K562 (cell line): ENCODE data around the gene MUC5B. TPM values are rescaled to one million over a fixed set of nuclear protein-coding genes. Genes with fewer than 3 reads are reported as not detected.
"Not testable (repeated sequence)": the region's sequence is repeated elsewhere in the genome, so short reads cannot be mapped to it uniquely, and the experiment has no call there.

ENCODE experiments used
- ATAC-seq: fragments of 200-7000 bp; cut with Tn5 transposase; 3 replicates; pipeline ENCODE4 v1.9.1; 2020; ENCODE audit warnings: moderate library complexity
- BruUV-seq: library from RNA; stranded (reverse); fragments of 400-500 nt; replicated peaks from 2 replicates; lab custom pipeline; 2021; lab: Mats Ljungman, UMichigan
- CTCF ChIA-PET: fragments of 300-600 bp; formaldehyde crosslinking; extraction: SDS; loops from one replicate; lab custom pipeline; 2021; ENCODE audit warnings: low intra/inter-chr PET ratio; lab: Yijun Ruan, JAX
- POLR2A ChIA-PET: fragments of 300-600, 350-650 bp; sonication (Branson Sonifier 250); formaldehyde crosslinking; extraction: SDS; loops from one replicate; lab custom pipeline; 2021; ENCODE audit warnings: antibody characterized with exemption, inconsistent platforms; lab: Yijun Ruan, JAX
- DNase-seq, 4 experiments: peaks; one replicate each; pipeline versions ENCODE4 v3.0.0 to v3.0.0-alpha.2; 2011 to 2018; ENCODE audit warnings: low spot score in 3 of 4, mixed read lengths in 3 of 4; ENCODE audit errors: extremely low read depth in 1 of 4
- FAIRE-seq: peaks from 2 replicates; lab custom pipeline; 2011; peaks lifted over from hg19 to GRCh38; lab: Jason Lieb, UNC
- H2AFZ ChIP-seq: 2 replicates; pipeline ENCODE4 v1.6.0; 2011; ENCODE audit warnings: low read depth, low read length, control low read depth, inconsistent platforms
- H3K27ac ChIP-seq: fragments of 200-600 bp; 3 replicates; pipeline ENCODE4 v1.8.0; 2011; ENCODE audit warnings: low read depth, mild to moderate bottlenecking, control low read depth, inconsistent platforms, low read length, moderate library complexity, mixed read lengths; ENCODE audit errors: extremely low read depth
- H3K27me3 ChIP-seq, 2 experiments: fragments of 300-600 bp in 1 of 2; 2 replicates in 1 of 2; 3 replicates in 1 of 2; pipeline versions ENCODE4 v1.6.0 to v1.8.0; 2011; ENCODE audit warnings: inconsistent platforms in 2 of 2, low read length in 2 of 2, mild to moderate bottlenecking in 1 of 2, mixed read lengths in 1 of 2, moderate library complexity in 1 of 2; ENCODE audit not compliant: control insufficient read depth in 2 of 2, insufficient read depth in 2 of 2
- H3K36me3 ChIP-seq: fragments of 300-600 bp; 3 replicates; pipeline ENCODE4 v1.8.0; 2011; ENCODE audit warnings: mild to moderate bottlenecking, low read length, inconsistent platforms; ENCODE audit not compliant: control insufficient read depth, insufficient read depth
- H3K4me1 ChIP-seq, 2 experiments: fragments of 200-600 bp in 1 of 2; replicated peaks in 1 of 2; 2 replicates in 1 of 2; 3 replicates in 1 of 2; pipeline versions ENCODE4 v1.5.1 to v1.8.0; 2011; ENCODE audit warnings: inconsistent platforms in 2 of 2, low read length in 2 of 2, mild to moderate bottlenecking in 1 of 2, mixed read lengths in 1 of 2, moderate library complexity in 1 of 2; ENCODE audit not compliant: control insufficient read depth in 2 of 2, insufficient read depth in 2 of 2
- H3K4me2 ChIP-seq: 2 replicates; pipeline ENCODE4 v1.6.1; 2011; ENCODE audit warnings: low read length, control low read depth, inconsistent platforms, mixed read lengths; ENCODE audit not compliant: insufficient read depth
- H3K4me3 ChIP-seq: fragments of 200-600 bp; sonication (generic), shearing (Covaris generic); 2 replicates; pipeline ENCODE4 v1.5.1; 2016; ENCODE audit warnings: control low read depth, inconsistent platforms
- H3K79me2 ChIP-seq: fragments of 200-600 bp; 3 replicates; pipeline ENCODE4 v1.8.0; 2011; ENCODE audit warnings: low read length, inconsistent platforms; ENCODE audit not compliant: control insufficient read depth, insufficient read depth
- H3K9ac ChIP-seq, 2 experiments: 2 replicates each; pipeline versions ENCODE4 v1.6.0 to v1.6.1; 2011; ENCODE audit warnings: low read depth in 2 of 2, low read length in 2 of 2, control low read depth in 1 of 2, inconsistent platforms in 1 of 2, mild to moderate bottlenecking in 1 of 2, mixed read lengths in 1 of 2; ENCODE audit not compliant: insufficient read depth in 1 of 2
- H3K9me1 ChIP-seq: one replicate; pipeline ENCODE4 v1.6.0; 2011; ENCODE audit warnings: inconsistent platforms, mild to moderate bottlenecking, low read length, moderate library complexity; ENCODE audit not compliant: control insufficient read depth, insufficient read depth
- H3K9me3 ChIP-seq: replicated peaks from 2 replicates; pipeline ENCODE4 v1.5.1; 2011; ENCODE audit warnings: low read depth, low read length, inconsistent platforms; ENCODE audit not compliant: control insufficient read depth, insufficient read depth
- H4K20me1 ChIP-seq: replicated peaks from 2 replicates; pipeline ENCODE4 v1.6.1; 2011; ENCODE audit warnings: low read length, inconsistent platforms, mixed read lengths; ENCODE audit not compliant: control insufficient read depth, insufficient read depth
- WGBS: fragments of 100-300 bp; shearing (Covaris generic); methylation state at CpG from one replicate; pipeline ENCODE4 v1.1.6; 2016; ENCODE audit warnings: low coverage, mixed read lengths; ENCODE audit not compliant: insufficient coverage; ENCODE audit errors: missing lambda C conversion rate; 5-methylcytosine and 5-hydroxymethylcytosine counted together
- in situ Hi-C: fragments of 300-500 bp; cut with MboI; formaldehyde crosslinking; loops from 4 replicates; pipeline ENCODE4 v1.15.0; 2018; ENCODE audit warnings: inconsistent platforms, mixed read lengths
- intact Hi-C: fragments of 100-400 bp; cut with micrococcal nuclease; formaldehyde crosslinking; loops from 2 replicates; pipeline ENCODE4 v1.14.2; 2022
- polyA plus RNA-seq, 8 experiments: library from polyadenylated mRNA; depleted of rRNA in 4 of 8; stranded (reverse) in 5 of 8; unstranded in 3 of 8; fragments of >200 nt; fragmentation: Nextera tagmentation in 2 of 8; fragmentation: Illumina TruSeq in 1 of 8; extraction: Ambion mirVana in 2 of 8; extraction: Trizol in 1 of 8; gene quantifications; 2 replicates each; pipeline versions ENCODE4 v1.2.1 to v1.2.3, GENCODE V29; 2011 to 2014; ENCODE audit warnings: inconsistent platforms in 1 of 8, missing spikeins in 1 of 8
- total RNA-seq, 7 experiments: library from RNA; depleted of rRNA in 6 of 7; stranded (reverse); fragments of >200 nt in 6 of 7; fragmentation: Illumina TruSeq in 2 of 7; extraction: Trizol in 2 of 7; gene quantifications; 2 replicates each; pipeline versions ENCODE4 v1.2.1 to v1.2.3, GENCODE V29; 2011 to 2021; ENCODE audit warnings: low replicate concordance in 1 of 7

The MUC5B gene
- total and polyA plus RNA-seq, 9 of the 15 experiments (the other 6 are each of a cell fraction or from before 2014, with no cell fraction given): 0.04 to 0.95 TPM; not detected in 7

GRCh38 chr11:1188451-1189130 lies 34.3 kb upstream of the MUC5B start:
- BruUV-seq, FAIRE-seq, H3K79me2 ChIP-seq, H3K9me1 ChIP-seq, H3K9ac ChIP-seq, ATAC-seq, intact Hi-C loops, in situ Hi-C loops, H3K27me3 ChIP-seq, H3K4me1 ChIP-seq, CTCF ChIA-PET, H3K9me3 ChIP-seq, H4K20me1 ChIP-seq, H3K4me3 ChIP-seq, DNase-seq, POLR2A ChIA-PET, H3K4me2 ChIP-seq, H3K36me3 ChIP-seq, H2AFZ ChIP-seq, H3K27ac ChIP-seq: not testable (repeated sequence)
- 0% methylated on average over 9 of the region's 15 CpGs for WGBS

DNA sequence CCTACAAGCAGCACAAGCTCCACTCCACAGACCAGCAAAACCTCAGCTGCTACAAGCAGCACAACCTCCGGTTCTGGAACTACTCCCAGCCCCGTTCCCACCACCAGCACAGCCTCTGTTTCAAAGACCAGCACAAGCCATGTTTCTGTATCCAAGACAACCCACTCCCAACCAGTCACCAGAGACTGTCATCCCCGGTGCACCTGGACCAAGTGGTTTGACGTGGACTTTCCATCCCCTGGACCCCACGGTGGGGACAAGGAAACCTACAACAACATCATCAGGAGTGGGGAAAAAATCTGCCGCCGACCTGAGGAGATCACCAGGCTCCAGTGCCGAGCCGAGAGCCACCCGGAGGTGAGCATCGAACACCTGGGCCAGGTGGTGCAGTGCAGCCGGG lies 33.0 kb upstream of the MUC5B start:
- in situ Hi-C loops, intact Hi-C loops, H3K79me2 ChIP-seq, H2AFZ ChIP-seq, H3K27ac ChIP-seq, ATAC-seq, DNase-seq, H4K20me1 ChIP-seq, BruUV-seq, CTCF ChIA-PET, H3K9me3 ChIP-seq, H3K9me1 ChIP-seq, FAIRE-seq, H3K9ac ChIP-seq, H3K4me2 ChIP-seq, H3K36me3 ChIP-seq, H3K4me3 ChIP-seq, H3K27me3 ChIP-seq: not testable (repeated sequence)
- POLR2A ChIA-PET: interaction anchor here (0.6 kb wide), 1 partner anchor 223 kb away, joined by 3 read pairs; no protein-coding TSS in a partner anchor
- H3K4me1 ChIP-seq: peaks cover 0 to 11% of the 10 kb centered on the region in 2 experiments; a peak in 1 of 5 replicates
- 2% methylated on average over 5 of the region's 12 CpGs for WGBS

DNA sequence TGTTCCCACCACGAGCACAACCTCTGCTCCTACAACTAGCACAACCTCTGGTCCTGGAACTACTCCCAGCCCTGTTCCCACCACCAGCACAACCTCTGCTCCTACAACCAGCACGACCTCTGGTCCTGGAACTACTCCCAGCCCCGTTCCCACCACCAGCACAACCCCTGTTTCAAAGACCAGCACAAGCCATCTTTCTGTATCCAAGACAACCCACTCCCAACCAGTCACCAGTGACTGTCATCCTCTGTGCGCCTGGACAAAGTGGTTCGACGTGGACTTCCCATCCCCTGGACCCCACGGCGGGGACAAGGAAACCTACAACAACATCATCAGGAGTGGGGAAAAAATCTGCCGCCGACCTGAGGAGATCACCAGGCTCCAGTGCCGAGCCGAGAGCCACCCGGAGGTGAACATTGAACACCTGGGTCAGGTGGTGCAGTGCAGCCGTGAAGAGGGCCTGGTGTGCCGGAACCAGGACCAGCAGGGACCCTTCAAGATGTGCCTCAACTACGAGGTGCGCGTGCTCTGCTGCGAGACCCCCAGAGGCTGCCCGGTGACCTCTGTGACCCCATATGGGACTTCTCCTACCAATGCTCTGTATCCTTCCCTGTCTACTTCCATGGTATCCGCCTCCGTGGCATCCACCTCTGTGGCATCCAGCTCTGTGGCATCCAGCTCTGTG lies 30.9 kb upstream of the MUC5B start:
- ATAC-seq, H3K27me3 ChIP-seq, H2AFZ ChIP-seq, H3K4me2 ChIP-seq, in situ Hi-C loops, H3K79me2 ChIP-seq, H4K20me1 ChIP-seq, intact Hi-C loops, H3K9ac ChIP-seq, CTCF ChIA-PET, H3K36me3 ChIP-seq, H3K27ac ChIP-seq, H3K9me1 ChIP-seq, BruUV-seq, H3K4me3 ChIP-seq, POLR2A ChIA-PET, H3K9me3 ChIP-seq: not testable (repeated sequence)
- 2% methylated on average over 20 of the region's 22 CpGs for WGBS
- H3K4me1 ChIP-seq: peaks cover 0 to 11% of the 10 kb centered on the region in 2 experiments; a peak in 1 of 5 replicates
- peak in 1 of 4 experiments; percentile 0 for DNase-seq
- FAIRE-seq: peak; percentile 42
